Activated naive CD4-positive, alpha-beta T cell (primary cell): Measurements from ENCODE around the gene SPTBN5.

Source experiments
- DNase-seq, 4 experiments: peaks; one replicate each; lab custom pipeline; 2025; lab: John Stamatoyannopoulos, UW

SPTBN5 gene

DNA sequence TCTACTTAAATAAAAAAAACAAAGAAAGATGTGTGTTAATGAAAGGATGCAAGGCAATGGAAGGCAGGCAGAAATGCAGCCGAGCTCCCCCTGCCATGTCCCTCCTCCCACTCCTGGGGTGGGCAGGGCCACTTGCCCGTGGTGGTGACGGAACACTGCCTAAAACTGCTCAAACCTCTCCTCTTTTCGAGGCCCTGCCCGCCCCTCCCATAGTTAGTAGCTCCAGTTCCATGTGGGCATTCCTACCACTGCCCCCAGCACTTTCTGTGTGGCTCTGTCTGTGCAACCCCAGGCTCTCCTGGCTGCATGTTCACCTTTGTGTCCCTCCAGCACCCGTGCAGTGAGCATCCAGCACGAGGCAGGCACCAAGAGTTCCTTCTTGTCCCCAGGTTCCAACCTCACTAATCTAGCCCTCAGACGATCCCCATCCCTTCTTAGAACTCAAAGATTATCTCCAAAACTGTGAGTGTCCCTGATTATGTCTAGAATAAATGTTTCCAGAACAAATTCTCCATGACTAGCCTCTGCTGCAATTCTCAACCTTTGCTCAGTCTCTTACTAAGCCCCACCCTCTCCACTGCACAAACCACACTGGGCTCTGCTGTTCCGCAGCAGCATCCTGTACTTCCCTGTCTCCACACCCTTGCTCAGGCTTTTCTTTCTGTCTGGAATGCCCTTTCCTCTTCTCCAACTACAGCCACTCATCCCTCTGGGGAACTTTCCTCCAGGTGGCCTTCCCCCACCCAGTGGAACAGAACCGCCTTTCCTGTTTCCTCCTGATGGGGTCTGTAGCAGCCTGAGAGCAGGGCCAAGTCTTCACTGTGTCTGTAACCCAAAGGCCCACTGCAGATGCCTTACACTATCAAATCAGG lies 32.6 kb upstream of the SPTBN5 start:
- DNase-seq, result no peak

DNA sequence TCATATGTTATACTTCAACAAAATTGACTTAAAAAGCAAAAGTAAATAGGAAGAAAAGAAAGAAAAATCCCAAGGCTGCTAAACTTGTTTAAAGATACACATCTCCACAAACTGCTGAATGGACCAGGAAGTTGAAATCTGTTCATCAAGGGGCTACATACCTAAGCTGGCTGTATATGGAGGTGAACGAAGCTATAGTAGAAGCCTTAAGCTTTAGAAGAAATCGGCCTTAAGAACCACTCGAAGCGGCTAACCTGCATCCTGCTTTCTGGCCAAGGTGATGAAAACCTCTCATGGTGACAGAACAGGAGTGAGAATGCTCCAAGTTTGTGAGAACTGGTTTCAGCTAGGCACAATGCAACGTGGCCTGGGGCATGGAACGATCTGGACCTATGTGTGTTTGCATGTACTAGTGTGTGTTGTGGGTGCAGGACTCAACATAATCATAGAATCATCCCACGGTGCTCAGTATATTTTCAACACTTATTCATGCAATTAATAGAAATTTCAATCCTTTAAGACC lies 31.3 kb upstream of the SPTBN5 start:
- DNase-seq, result no peak

DNA sequence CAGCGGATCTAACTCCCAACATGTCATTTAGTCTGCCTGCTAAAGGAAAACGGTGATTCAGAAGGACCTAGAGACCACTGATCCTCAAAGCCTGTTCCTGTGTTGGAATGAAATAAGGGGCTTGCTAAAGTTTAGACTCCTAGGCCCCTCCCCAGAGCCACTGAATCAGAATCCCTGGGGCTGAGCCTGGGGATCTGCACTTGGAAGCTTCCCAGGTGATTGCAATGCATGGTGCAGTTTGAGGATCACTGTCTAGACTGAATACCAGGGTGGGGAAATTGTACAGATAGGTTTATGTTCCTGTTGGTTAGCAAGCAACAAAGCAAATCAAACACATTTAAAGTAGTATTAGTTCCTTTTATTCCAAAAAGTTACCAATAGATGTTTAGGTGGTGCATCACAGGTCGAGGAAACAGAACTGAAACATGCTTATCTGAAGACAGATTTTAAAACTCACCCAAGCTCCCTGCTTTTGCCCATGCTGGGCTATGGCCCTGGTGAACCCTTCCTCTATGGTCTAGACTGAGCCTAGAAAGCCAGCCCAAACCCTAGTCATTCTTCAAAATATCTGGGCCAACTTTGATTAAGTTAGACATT lies 29.6 kb upstream of the SPTBN5 start:
- no peak for DNase-seq

DNA sequence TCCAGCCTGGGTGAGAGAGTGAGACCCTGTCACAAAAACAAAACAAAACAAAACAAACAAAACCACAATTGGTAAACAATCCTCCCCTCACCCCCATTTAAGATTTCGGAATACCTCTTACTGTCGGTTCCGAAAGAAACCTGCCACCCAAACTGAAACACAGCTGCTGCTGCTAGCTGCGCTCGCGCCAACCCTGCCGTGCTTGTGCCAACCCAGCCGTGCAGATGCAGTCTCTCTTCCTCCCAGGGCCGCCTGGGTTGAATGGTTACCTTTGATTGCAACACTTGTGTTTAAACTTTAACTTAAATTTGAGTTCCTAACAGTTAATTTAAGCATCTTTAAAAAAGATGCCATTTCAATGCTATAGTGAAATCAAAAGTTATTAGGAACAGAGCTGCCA lies 28.5 kb upstream of the SPTBN5 start:
- DNase-seq, result no peak

DNA sequence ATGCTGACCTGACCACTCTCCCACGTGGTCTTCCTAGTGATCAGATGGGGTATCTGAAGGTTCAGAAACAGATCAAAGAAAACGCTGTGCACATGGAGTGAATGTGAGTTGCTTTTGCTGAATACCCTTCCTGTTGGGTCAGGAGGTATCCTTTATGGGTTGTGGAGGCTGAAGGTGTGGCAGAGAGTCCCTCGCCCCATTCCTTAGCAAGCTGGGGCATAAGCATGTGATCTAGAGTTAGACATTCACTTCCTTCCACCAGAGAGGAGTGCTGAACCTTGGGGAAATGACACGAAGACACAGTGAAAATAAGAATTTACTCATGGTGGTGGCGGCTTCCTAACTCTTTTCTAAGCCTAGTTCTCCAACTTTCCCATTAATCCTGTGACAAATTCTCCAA lies 27.8 kb upstream of the SPTBN5 start:
- no peak for DNase-seq

DNA sequence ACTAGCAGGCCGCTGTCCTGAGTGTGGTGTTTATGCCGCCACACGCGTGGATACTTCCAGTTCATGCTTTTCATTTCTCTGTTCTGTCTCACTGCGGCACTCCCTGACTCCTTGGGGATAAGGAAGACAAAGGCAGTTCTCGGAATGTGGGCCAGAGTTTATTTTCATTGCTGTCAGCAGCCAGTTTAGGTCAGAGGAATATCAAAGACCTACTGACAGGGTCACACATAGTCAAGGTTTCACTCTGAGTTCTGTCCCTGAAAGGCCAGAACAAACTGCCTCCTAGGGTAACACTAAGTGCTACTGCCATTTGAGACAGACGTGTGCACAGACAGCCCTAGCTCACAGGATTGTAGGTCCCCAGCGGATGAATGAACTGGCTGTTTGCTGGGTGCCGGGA lies 27.3 kb upstream of the SPTBN5 start:
- DNase-seq, result no peak

- DNase-seq, result no peak
Measured at GRCh38 chr15:41919954-41920538, 26.2 kb upstream of the SPTBN5 start.

DNA sequence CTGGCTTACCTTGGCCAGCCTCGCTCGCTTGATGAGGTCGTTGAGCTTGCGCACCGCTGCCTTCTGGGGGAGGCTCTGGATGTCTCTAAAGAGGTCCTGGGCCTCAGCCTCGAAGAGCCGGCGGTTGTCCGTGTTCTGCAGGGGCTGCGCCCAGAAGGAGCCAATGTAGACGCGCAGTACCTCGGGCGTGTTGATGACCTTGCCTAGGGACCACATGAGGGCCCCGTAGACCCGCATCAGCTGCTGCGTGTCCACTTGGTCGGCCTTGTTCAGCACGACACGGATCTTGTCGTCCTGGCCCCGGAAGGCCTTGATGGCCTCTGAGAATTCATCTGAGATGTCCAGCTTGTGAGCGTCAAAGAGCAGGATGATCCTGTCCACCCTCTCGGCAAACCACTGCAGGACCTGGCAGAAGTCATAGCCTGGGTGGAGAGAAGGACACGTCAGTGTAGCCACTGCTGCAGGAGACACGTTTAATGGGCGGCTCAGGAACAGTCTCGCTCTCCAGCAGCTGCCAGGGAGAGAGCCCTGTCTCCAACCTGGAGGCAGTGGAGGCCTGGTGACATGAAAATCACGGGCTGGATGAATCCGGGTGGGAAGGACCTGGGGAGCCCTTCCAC lies 25.5 kb upstream of the SPTBN5 start:
- no peak for DNase-seq

GRCh38 chr15:41918506-41919126 lies 24.8 kb upstream of the SPTBN5 start:
- no peak for DNase-seq

DNA sequence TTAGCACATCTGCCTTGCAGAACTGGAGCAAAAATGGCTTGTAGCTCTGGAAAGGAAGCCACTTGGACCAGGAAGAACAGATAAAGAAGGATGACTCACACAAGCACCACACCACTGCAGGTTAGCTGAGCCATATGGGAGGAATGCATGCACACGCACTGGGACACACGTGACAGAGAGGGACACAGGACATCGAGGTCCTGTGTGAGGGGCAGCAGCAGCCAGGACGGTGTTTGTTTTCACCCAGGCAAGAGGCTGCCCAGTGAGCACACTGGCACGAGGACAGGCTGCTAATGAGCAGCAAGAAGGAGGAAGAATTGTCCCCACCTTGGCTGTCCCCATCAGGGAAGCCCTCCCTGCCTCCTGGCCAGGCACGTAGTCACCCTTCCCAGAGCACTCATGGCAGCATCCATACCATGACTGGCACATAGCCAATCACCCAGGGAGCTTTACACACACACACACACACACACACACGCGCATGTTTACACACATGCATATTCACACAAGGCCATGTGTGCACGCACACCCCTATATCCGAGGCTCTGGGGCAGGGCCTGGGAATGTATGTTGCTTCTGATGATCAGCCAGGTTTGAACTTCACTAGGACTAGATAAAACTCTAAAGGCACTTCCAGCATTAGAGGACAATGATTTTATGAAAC lies 24.0 kb upstream of the SPTBN5 start:
- no peak for DNase-seq

- DNase-seq, result no peak
Measured at GRCh38 chr15:41915255-41915994, 21.6 kb upstream of the SPTBN5 start.

GRCh38 chr15:41914411-41914810 lies 20.6 kb upstream of the SPTBN5 start:
- DNase-seq, result no peak

GRCh38 chr15:41913256-41913655 lies 19.4 kb upstream of the SPTBN5 start:
- DNase-seq, result no peak

DNA sequence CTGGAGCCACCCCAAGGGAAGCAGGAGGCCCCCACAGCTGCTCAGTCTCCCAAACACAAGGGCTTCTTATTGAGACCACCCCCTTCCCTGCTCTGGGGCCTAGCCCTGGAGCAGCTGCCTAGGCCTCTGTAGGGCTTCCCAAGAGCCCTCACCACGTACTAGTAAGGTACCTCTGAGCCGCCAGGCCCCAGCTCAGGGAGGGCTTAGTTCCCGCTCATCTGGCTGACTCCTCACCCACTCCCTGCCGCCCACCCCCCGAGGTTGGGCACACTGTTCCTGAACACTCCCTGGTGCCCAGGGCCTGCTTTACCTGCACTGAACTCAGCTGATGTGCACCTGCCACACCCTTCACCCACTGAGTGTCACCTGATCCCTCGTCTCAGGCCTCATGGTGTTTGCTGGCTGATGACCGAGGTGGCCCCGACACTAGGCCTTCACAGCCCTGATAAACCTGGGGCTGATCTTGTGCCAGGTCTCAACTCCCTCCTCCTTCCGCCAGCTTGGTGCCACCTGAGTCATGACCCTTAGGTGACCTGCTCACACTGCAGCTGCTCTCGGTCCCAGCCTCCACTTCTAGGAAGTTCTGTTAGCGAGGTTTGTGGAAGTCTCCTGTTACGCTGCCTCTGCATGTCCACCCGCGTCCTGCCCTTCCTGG lies 18.0 kb upstream of the SPTBN5 start:
- DNase-seq, result no peak

DNA sequence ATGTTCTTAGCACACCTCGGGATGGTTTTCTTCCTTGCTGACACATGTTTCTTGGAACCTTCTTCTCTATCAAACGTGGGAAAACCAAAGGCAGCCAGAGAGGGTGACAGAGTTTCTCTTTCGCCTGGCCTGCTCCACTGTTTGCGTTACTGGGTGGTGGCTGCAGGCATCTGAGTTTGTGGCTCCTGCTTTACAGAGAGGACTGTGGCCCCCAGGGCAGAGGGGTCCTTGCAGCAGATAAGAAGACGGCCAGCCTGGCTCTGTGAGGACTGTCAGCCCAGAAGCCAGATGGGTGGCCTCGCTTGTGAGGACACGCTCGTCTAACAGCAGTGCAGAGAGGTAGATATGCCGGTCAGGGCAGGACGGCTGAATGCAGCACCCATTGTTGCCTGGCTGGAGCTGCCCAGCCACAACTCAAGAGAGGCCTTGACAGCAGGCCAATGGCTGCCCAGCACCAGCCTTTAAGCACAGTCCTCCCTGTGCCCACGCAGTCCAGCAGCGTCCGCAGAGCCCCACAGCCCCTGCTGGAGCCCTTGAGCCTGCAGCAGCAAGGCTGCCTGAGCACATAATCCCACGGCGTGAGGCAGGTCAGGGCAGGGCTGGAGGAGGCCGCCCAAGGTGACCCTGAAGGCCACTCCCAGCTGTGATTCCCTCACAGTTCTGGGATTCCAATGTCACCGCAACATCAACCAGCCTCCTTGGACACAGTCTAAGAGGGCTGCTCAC lies 15.0 kb upstream of the SPTBN5 start:
- DNase-seq, result no peak

- DNase-seq, result no peak
Measured at GRCh38 chr15:41907141-41907540, 13.3 kb upstream of the SPTBN5 start.

GRCh38 chr15:41906608-41907007 lies 12.8 kb upstream of the SPTBN5 start:
- no peak for DNase-seq

DNA sequence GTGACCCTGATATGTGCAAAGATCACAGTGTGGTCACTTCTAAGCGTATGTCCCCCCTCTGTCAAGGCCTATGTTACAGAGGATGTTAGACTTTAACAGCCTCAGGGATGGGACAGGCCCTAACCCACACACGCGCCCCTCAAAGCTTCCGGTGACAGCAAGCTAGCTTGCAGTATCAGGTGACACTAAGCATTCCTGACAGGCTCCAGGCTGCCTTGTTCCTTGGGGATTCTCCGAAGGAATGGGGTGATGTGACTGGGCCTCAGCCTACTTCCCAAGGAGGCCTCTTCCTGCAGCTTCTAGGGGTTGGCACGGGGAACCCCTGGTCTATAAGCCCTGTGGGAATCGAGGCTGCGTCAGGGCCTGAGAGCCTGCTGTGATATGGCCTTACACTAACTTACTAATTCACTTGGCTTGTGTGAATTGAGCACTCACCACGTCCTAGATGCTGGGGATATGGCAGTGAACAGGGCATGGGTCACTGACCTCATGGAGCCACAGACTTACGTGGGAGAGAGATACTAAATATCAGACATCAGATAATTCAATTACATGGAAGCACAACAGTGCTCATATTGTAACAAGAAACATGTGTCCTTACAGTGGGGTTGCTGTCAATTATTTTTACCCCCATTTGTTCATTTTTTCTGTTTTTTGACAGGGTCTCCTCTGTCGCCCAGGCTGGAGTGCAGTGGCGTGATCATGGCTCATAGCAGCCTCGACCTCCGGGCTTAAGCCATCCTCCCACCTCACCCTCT lies 11.4 kb upstream of the SPTBN5 start:
- DNase-seq, result no peak

GRCh38 chr15:41904541-41905005 lies 10.7 kb upstream of the SPTBN5 start:
- peak in 3 of 4 experiments; percentile 18 to 63 (median 52) for DNase-seq
